GM19455 (cell line): ENCODE data around the gene RFWD3.
"Not testable (repeated sequence)": the region's sequence is repeated elsewhere in the genome, so short reads cannot be mapped to it uniquely, and the experiment has no call there.

Experiments
- ATAC-seq: cut with Tn5 transposase; IDR thresholded peaks from one replicate; pipeline ENCODE4 v1.9.1; 2021; ENCODE audit not compliant: unreplicated experiment

RFWD3 gene

GRCh38 chr16:74666425-74667254, at the start of gene RFWD3:
TSS of gene RFWD3 (minus strand) at chr16:74666877. CDS start at chr16:74661449, 5,428 bp downstream.
- peak; percentile 100 for ATAC-seq

- ATAC-seq = no peak
Observed at GRCh38 chr16:74716355-74716754, 49.7 kb upstream of the RFWD3 start.

GRCh38 chr16:74713876-74714275, 47.2 kb upstream of the RFWD3 start:
- ATAC-seq = no peak

GRCh38 chr16:74713325-74713724, 46.6 kb upstream of the RFWD3 start:
- no peak for ATAC-seq

GRCh38 chr16:74711938-74712337, 45.3 kb upstream of the RFWD3 start:
- ATAC-seq = no peak

GRCh38 chr16:74710401-74710800, 43.7 kb upstream of the RFWD3 start:
- no peak for ATAC-seq

- ATAC-seq = peak; percentile 78
Observed at GRCh38 chr16:74709441-74709877, 42.8 kb upstream of the RFWD3 start.

GRCh38 chr16:74700438-74701225, 34.0 kb upstream of the RFWD3 start, which contains the start of gene MLKL:
TSS of gene MLKL (minus strand) at chr16:74700862. CDS start at chr16:74695757, 5,105 bp downstream.
- peak; percentile 50 for ATAC-seq

GRCh38 chr16:74700116-74700437, 33.4 kb upstream of the RFWD3 start:
- peak; percentile 27 for ATAC-seq

- ATAC-seq = no peak
Observed at GRCh38 chr16:74699666-74700065, 33.0 kb upstream of the RFWD3 start.

- ATAC-seq = no peak
Observed at GRCh38 chr16:74698222-74698621, 31.5 kb upstream of the RFWD3 start.

- ATAC-seq = peak; percentile 74
Observed at GRCh38 chr16:74695450-74696422, 29.1 kb upstream of the RFWD3 start.

GRCh38 chr16:74691093-74691855, 24.6 kb upstream of the RFWD3 start:
- no peak for ATAC-seq

GRCh38 chr16:74682556-74682955, 15.9 kb upstream of the RFWD3 start:
- no peak for ATAC-seq

GRCh38 chr16:74680681-74681080, 14.0 kb upstream of the RFWD3 start:
- ATAC-seq = no peak

- no peak for ATAC-seq
Observed at GRCh38 chr16:74679983-74680382, 13.3 kb upstream of the RFWD3 start.

- no peak for ATAC-seq
Observed at GRCh38 chr16:74677868-74678267, 11.2 kb upstream of the RFWD3 start.

- no peak for ATAC-seq
Observed at GRCh38 chr16:74673876-74674275, 7.2 kb upstream of the RFWD3 start.

GRCh38 chr16:74668877-74669276, 2.2 kb upstream of the RFWD3 start:
- not testable (repeated sequence) for ATAC-seq

GRCh38 chr16:74667255-74667700, 601 bp upstream of the RFWD3 start:
- ATAC-seq = no peak
